Sigmoid colon (tissue), 4 donors: Measurements from ENCODE around the gene ATP6AP1.

Experiments
- CTCF ChIP-seq, 4 experiments: fragments of 450-650 bp in 3 of 4; fragments of 200-600 bp in 1 of 4; IDR thresholded peaks; one replicate each; pipeline ENCODE4 v1.5.1; 2016 to 2019; ENCODE audit warnings: antibody characterized with exemption in 4 of 4, mild to moderate bottlenecking in 3 of 4, moderate library complexity in 2 of 4
- EP300 ChIP-seq, 4 donors: sonication (generic); formaldehyde crosslinking; IDR thresholded peaks; one replicate each; pipeline ENCODE4 v1.6.1; 2017; ENCODE audit warnings: antibody characterized with exemption in 4 of 4
- POLR2A ChIP-seq, 2 donors: fragments of 450-650 bp; IDR thresholded peaks; one replicate each; pipeline ENCODE4 v1.6.1; 2016; ENCODE audit warnings: antibody characterized with exemption in 2 of 2, mild to moderate bottlenecking in 2 of 2, moderate library complexity in 2 of 2
- POLR2AphosphoS5 ChIP-seq, 4 donors: sonication (generic); formaldehyde crosslinking; IDR thresholded peaks; one replicate each; pipeline ENCODE4 v1.6.1; 2017; ENCODE audit warnings: antibody characterized with exemption in 4 of 4

- TF ChIP-seq POLR2A (IDR thresholded peaks at IDR 0.05) (no peak), POLR2AphosphoS5 (IDR thresholded peaks at IDR 0.05) (peak in 1 of 4 donors; percentile 27), CTCF (IDR thresholded peaks at IDR 0.05) (peak; percentile 69 to 88 (median 78)), EP300 (IDR thresholded peaks at IDR 0.05) (no peak)
Measured at GRCh38 chrX:154398668-154399526, 29.6 kb upstream of the ATP6AP1 start.
